Activated CD4-positive, alpha-beta memory T cell treated with anti-CD3 and anti-CD28 coated beads for 36 hours (primary cell): ENCODE data around the gene ARNT2. TPM values are rescaled to one million over a fixed set of nuclear protein-coding genes. Genes with fewer than 3 reads are reported as not detected.

Source experiments
- CTCF ChIA-PET: fragments of 350-600 bp; sonication (Branson Sonifier 250); formaldehyde crosslinking; loops from one replicate; lab custom pipeline; 2021; ENCODE audit warnings: antibody characterized with exemption, inconsistent platforms; lab: Charles Lee
- POLR2A ChIA-PET: fragments of 350-600 bp; sonication (Branson Sonifier 250); formaldehyde crosslinking; loops from one replicate; lab custom pipeline; 2021; ENCODE audit warnings: antibody characterized with exemption; lab: Charles Lee
- DNase-seq: peaks from one replicate; pipeline ENCODE4 v3.0.0-alpha.2; 2020
- H3K27ac Mint-ChIP-seq: one replicate; pipeline ENCODE4 v1.8.0; 2021; ENCODE audit warnings: mixed read lengths
- H3K27me3 Mint-ChIP-seq: one replicate; pipeline ENCODE4 v1.8.0; 2021; ENCODE audit warnings: mixed read lengths
- H3K36me3 Mint-ChIP-seq: one replicate; pipeline ENCODE4 v1.8.0; 2021; ENCODE audit warnings: mixed read lengths
- H3K4me1 Mint-ChIP-seq: one replicate; pipeline ENCODE4 v1.8.0; 2021; ENCODE audit warnings: low read depth, mixed read lengths
- H3K4me3 Mint-ChIP-seq: one replicate; pipeline ENCODE4 v1.8.0; 2021; ENCODE audit warnings: mild to moderate bottlenecking, mixed read lengths
- H3K9me3 Mint-ChIP-seq: one replicate; pipeline ENCODE4 v1.8.0; 2021; ENCODE audit warnings: mixed read lengths
- intact Hi-C: fragments of 100-400 bp; cut with micrococcal nuclease; formaldehyde crosslinking; loops from one replicate; pipeline ENCODE4 v1.15.1; 2023
- total RNA-seq, 2 experiments: library from RNA; stranded (reverse); gene quantifications; one replicate each; pipeline ENCODE4 v1.2.3, GENCODE V29; 2021

ARNT2 gene
- total RNA-seq, 2 experiments from 2014 or later = 0.10 to 0.38 TPM

DNA sequence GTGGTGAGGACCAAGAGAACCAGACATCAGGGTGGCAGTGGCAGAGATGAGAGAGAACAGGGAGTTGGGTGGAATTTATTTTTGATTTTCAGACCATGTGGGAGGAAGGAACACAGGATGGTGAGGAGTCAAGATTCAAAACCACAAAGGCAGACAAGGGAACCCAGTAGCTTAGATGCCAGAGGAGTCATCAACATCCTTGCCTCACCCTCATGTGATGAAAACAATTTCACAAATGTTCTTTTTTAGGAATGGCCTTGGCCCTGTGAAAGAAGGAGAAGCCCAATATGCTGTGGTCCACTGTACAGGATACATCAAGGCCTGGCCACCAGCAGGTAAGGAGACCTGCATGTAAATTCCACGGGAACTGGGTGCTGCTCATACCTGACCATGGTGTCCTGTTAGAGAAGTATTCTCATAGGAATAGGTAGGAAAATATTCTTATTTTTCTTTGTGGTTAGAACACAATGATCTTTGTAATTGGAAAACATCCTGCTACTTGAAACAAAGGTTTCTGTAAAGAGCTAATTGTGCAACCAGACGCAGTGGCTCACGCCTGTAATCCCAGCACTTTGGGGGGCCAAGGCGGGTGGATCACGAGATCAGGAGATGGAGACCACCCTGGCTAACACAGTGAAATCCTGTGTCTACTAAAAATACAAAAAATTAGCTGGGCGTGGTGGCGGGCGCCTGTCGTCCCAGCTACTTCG, 110.0 kb downstream of the ARNT2 start:
- Mint-ChIP-seq H3K4me1 (peaks cover 10% of the 10 kb centered on the region), H3K4me3 (no peak overlapping the region), H3K27me3 (peaks cover 2% of the 10 kb centered on the region), H3K27ac (no peak overlapping the region), H3K36me3 (no peaks in the 10 kb centered on the region), H3K9me3 (peaks cover 19% of the 10 kb centered on the region)
- CTCF ChIA-PET = no interaction called here
- POLR2A ChIA-PET = no interaction called here
- DNase-seq = no peak
- intact Hi-C loops = no loop called here

DNA sequence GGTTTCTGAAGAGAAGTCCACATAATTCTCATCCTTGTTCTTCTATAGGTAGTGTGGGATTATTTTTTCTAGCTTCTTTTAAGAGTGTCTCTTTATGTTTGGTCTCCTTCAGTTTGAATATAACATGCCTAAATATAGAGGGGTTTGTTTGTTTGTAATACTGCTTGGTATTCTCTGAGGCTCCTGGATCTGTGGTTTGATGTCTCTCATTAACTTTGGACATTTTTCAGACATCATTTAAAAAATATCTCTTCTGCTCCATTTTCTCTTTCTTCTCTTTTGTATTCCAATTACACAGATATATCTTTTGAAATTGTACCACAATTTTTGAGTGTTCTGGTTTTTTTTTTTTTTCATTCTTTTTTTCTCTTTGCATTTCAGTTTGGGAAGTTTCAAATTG, 113.1 kb downstream of the ARNT2 start:
- Mint-ChIP-seq H3K4me1 (no peaks in the 10 kb centered on the region), H3K4me3 (no peak overlapping the region), H3K9me3 (peaks cover 19% of the 10 kb centered on the region), H3K27ac (no peak overlapping the region), H3K27me3 (peaks cover 5% of the 10 kb centered on the region), H3K36me3 (no peaks in the 10 kb centered on the region)
- no peak for DNase-seq
- CTCF ChIA-PET = no interaction called here
- POLR2A ChIA-PET = no interaction called here
- intact Hi-C loops = no loop called here

DNA sequence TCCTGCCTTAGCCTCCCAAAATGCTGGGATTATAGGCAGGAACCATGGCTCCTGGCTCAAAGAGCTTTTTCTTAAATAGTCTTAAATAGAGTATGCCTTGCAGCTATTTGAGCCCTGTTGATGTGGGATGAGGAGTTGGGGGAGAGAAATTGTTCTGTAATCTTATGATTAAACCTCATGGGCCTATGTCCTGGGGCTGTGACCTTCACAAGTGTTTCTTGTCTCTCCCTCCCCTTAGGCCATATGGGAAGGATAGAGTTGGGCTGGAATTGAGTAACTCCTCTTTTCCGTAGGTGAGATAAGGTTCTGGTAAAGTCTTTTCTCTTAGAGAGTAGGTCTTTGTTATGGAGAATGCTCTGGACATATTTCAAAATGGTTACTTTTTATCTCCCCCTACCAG, 114.3 kb downstream of the ARNT2 start:
- Mint-ChIP-seq H3K27ac (no peak overlapping the region), H3K27me3 (peaks cover 8% of the 10 kb centered on the region), H3K36me3 (no peaks in the 10 kb centered on the region), H3K4me3 (no peak overlapping the region), H3K4me1 (no peaks in the 10 kb centered on the region), H3K9me3 (peaks cover 19% of the 10 kb centered on the region)
- CTCF ChIA-PET = no interaction called here
- no peak for DNase-seq
- intact Hi-C loops = no loop called here
- POLR2A ChIA-PET = no interaction called here

DNA sequence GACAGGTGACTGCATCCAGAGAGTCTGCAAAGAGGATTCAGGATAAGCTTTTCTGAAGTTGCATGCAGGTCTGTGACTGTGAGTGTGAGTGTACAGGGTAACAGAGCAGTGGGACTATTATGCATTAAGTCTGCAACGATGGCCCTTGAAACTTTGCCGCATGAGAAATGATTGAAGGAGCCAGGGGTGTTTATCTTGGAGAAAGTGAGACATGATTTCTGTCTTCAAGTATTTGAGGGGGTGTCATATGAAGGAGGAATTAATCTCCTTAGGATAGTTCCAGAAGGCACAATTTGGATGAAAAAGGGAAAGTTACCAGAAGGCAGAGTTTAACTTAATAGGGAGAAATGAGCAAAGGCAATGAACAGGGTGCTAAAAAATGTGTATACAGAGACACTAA, 119.6 kb downstream of the ARNT2 start:
- CTCF ChIA-PET = no interaction called here
- H3K27me3 Mint-ChIP-seq = peaks cover 14% of the 10 kb centered on the region
- intact Hi-C loops = no loop called here
- no peaks in the 10 kb centered on the region for H3K9me3 Mint-ChIP-seq
- no peak for DNase-seq
- H3K4me3 Mint-ChIP-seq = no peak overlapping the region
- H3K4me1 Mint-ChIP-seq = no peaks in the 10 kb centered on the region
- POLR2A ChIA-PET = no interaction called here
- H3K27ac Mint-ChIP-seq = no peak overlapping the region
- H3K36me3 Mint-ChIP-seq = no peaks in the 10 kb centered on the region

DNA sequence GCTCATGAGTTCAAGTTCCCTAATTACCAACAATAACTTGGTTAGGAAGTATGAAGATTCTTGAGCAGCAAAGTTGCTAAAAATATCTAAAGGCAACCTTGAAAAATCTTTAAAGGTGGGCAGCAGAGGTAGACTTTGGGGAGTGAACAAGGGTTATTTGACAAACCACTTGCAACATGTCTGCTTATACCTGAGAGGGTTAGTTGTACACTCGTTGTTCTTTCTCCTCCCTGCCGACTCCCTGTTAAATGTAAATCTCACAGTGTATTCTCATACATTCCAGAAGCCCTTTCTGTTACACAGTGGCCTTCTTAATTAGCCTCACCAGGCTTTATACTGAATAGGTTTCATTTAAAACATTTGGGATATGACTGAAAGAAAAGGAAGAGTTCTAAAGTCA, 121.7 kb downstream of the ARNT2 start:
- H3K4me1 Mint-ChIP-seq = no peaks in the 10 kb centered on the region
- POLR2A ChIA-PET = no interaction called here

DNA sequence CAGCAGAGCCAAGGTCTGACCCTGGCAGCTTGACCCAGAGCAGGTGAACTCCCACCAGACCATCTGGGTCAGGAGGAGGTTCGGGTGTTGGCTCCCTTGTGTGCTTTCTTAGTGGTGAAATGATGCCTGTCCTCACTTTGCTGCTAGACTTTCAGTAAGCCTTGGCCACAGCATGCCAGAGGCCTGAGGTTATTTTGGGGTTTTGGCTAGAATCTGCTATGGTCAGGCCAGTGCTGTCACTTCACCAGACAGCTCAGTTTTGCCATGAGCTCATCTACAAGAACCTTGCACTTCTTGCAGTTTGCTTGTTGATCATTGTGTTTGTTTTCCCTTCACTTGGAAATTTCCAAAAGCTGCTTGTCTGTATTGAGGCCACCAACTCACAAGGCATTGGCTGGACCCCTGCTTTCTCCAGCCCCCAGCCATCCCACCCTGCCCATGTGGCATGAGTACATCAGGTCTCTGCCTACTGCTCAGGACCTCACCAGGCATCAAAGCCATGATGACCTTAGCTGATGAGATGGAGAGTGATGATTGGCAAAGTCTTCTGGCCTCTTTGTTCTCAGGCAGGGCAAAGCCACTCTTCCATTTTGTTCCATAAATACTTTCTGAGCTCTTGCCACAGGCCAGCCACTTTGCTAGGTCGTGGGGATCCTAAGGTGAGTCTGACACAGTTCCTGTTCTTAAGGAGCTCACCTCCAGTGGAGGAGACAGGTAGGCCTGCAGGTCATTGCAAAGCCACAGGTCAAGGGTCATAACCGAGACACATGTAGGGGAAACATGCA, 122.6 kb downstream of the ARNT2 start:
- CTCF ChIA-PET = no interaction called here
- H3K4me3 Mint-ChIP-seq = no peak overlapping the region

More for the DNA sequence above, 121.7 kb downstream of the ARNT2 start:
- no peaks in the 10 kb centered on the region for H3K36me3 Mint-ChIP-seq
- peaks cover 11% of the 10 kb centered on the region for H3K27me3 Mint-ChIP-seq
- CTCF ChIA-PET = no interaction called here
- no peak for DNase-seq
- no peak overlapping the region for H3K27ac Mint-ChIP-seq
- no peak overlapping the region for H3K4me3 Mint-ChIP-seq
- no peaks in the 10 kb centered on the region for H3K9me3 Mint-ChIP-seq
- intact Hi-C loops = no loop called here

DNA sequence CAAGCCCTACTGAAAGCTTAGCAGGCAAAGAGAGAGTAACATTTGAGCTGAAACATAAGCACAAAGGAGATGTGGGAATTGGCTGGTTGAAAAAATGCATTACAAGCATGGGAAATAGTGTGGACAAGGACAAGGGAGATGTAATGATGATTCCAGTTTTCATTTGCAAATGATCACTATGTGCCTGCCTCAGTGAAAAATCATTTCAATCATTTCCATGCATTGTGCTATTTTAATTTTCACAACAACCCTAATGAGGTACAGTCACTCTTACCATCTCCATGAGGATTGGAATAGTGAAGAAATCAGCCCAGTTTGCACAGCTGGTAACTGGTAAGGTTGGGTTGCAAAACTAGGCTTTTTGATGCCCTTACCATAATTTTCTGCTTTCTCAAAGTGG, 123.2 kb downstream of the ARNT2 start:
- Mint-ChIP-seq H3K36me3 (no peaks in the 10 kb centered on the region), H3K9me3 (no peaks in the 10 kb centered on the region), H3K4me3 (no peak overlapping the region), H3K27ac (no peak overlapping the region), H3K27me3 (peaks cover 13% of the 10 kb centered on the region), H3K4me1 (no peaks in the 10 kb centered on the region)
- no peak for DNase-seq
- intact Hi-C loops = no loop called here
- CTCF ChIA-PET = no interaction called here
- POLR2A ChIA-PET = no interaction called here

More for the DNA sequence above, 122.6 kb downstream of the ARNT2 start:
- Mint-ChIP-seq H3K9me3 (no peaks in the 10 kb centered on the region), H3K36me3 (no peaks in the 10 kb centered on the region), H3K27me3 (peaks cover 14% of the 10 kb centered on the region), H3K4me1 (no peaks in the 10 kb centered on the region), H3K27ac (no peak overlapping the region)
- POLR2A ChIA-PET = no interaction called here
- DNase-seq = no peak
- intact Hi-C loops = no loop called here

DNA sequence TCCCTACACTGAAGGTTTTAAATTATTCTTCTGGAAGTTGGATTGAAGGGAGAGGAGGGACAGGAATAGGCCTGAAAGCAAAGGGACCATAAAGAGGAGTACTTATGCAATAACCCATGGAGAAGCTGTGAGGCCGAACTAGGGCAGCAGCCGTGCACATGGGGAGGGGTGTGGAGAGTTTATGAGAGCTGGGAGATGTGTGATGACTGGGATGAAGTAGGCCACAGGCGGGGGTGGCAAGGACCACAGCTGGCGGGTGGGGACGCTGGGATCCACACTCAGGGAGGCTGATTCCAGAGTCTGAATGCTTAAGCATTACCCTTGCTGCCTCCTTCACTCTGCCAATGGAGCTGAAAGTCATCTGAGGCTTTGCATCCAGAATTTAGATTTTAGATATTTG, 123.8 kb downstream of the ARNT2 start:
- Mint-ChIP-seq H3K4me3 (no peak overlapping the region), H3K27me3 (peaks cover 16% of the 10 kb centered on the region), H3K9me3 (no peaks in the 10 kb centered on the region), H3K4me1 (no peaks in the 10 kb centered on the region), H3K36me3 (no peaks in the 10 kb centered on the region), H3K27ac (no peak overlapping the region)
- no peak for DNase-seq
- intact Hi-C loops = no loop called here
- ChIA-PET CTCF (no interaction called here), POLR2A (no interaction called here)

DNA sequence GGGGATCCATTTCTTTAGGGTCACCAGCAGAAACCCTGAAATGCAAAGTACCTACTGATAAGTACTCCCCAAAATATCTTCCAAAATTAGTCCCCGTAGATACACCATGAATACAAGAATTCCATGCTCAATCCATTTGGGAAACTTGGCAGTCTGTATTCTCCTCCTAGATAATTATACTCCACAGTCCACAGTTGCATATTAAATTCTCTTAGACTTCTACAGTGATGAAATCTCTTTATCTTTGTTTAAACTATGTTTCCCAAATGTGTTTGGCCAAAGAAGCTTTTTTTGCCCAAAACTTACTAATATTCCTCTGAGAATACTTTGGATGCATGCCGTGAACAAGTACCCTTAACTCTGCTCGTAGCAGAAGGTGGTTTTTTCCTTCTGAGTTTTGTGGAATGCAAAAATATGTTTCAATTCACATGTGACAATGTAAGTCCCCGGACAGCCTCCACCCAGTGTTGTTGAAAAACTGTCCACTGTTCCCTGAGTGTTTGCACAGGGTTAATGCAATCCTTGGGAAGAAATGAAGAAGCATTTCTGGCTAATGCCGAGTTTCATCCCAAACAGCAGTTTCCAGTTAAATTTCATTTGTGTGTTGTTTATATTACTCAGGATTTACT, 126.7 kb downstream of the ARNT2 start:
- peaks cover 4% of the 10 kb centered on the region for H3K9me3 Mint-ChIP-seq
- no peak for DNase-seq
- no peak overlapping the region for H3K4me3 Mint-ChIP-seq
- CTCF ChIA-PET = no interaction called here
- POLR2A ChIA-PET = no interaction called here
- no peaks in the 10 kb centered on the region for H3K36me3 Mint-ChIP-seq
- intact Hi-C loops = no loop called here
- no peak overlapping the region for H3K27ac Mint-ChIP-seq
- H3K4me1 Mint-ChIP-seq = no peaks in the 10 kb centered on the region
- peaks cover 21% of the 10 kb centered on the region for H3K27me3 Mint-ChIP-seq

DNA sequence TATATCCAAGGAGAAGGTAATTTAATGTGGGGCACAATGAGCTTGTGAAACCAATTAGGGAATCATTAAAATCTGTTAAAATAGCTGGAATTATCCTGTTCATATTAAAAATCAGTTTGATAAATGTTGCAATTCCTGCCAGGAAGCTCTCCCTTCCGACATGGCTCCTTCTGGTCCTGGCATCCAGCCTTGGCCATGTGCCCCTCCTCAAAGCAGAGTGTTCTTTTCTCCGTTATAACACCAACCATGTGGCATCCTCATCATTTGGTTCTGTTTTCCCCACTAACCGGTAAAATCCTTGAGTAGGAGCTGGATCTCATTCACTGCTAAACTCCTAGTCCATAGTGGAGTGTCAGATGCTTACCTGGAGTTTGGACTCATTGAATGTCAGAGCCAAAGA, 127.2 kb downstream of the ARNT2 start:
- Mint-ChIP-seq H3K9me3 (peaks cover 4% of the 10 kb centered on the region), H3K27ac (no peak overlapping the region), H3K36me3 (no peaks in the 10 kb centered on the region), H3K4me1 (no peaks in the 10 kb centered on the region), H3K4me3 (no peak overlapping the region), H3K27me3 (peaks cover 22% of the 10 kb centered on the region)
- intact Hi-C loops = no loop called here
- ChIA-PET CTCF (no interaction called here), POLR2A (no interaction called here)
- no peak for DNase-seq

DNA sequence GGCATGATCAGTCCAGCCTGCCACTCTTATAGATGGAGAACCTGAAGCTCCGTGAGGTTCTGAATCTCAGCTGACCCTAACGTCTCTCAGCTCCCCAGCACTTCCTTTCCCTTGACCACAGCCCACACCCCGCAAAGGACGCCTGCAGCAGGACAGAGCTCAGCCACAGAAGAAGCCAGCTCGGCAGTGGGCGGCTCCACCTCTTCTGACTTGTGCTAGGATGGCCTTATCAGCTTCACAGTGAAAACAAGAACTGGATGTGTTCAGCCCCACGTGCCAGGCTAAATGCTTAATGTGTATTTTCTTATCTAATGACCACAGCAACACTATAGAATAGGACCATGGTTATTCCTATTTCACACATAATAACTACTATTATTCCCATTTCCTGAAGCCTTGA, 127.6 kb downstream of the ARNT2 start:
- no peaks in the 10 kb centered on the region for H3K36me3 Mint-ChIP-seq
- DNase-seq = no peak
- ChIA-PET CTCF (no interaction called here), POLR2A (no interaction called here)
- H3K27me3 Mint-ChIP-seq = peaks cover 20% of the 10 kb centered on the region
- intact Hi-C loops = no loop called here
- H3K4me3 Mint-ChIP-seq = no peak overlapping the region
- H3K27ac Mint-ChIP-seq = no peak overlapping the region
- H3K4me1 Mint-ChIP-seq = no peaks in the 10 kb centered on the region
- H3K9me3 Mint-ChIP-seq = peaks cover 4% of the 10 kb centered on the region

DNA sequence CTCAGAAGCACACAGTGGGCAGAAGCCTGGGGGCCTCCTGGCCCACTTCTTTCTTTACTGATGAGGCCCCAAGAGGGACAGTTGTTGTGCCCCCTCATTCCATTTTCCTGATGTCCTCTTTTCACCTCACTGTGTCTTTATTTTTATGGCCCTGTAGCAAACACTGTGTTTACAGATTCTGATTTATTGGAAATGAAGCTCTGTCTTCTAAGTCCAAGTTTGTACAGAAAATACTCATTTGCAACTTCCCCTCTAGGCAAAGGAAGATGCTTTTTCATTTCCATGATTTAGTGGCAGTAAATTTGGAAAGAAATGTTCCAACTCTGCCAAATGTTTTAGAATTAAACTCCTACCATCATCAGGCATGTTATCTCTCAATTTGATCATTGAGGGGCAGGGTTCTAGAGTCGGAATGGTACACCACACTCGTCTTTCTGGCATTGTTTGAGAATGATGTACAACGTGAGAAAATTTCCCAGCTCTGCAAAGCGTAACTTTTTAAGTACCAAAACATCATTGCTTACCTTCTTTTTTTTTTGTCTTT, 129.7 kb downstream of the ARNT2 start:
- Mint-ChIP-seq H3K36me3 (no peaks in the 10 kb centered on the region), H3K4me1 (no peaks in the 10 kb centered on the region), H3K27me3 (peaks cover 17% of the 10 kb centered on the region), H3K4me3 (no peak overlapping the region), H3K27ac (no peak overlapping the region), H3K9me3 (peaks cover 4% of the 10 kb centered on the region)
- intact Hi-C loops = no loop called here
- CTCF ChIA-PET = no interaction called here
- no peak for DNase-seq
- POLR2A ChIA-PET = no interaction called here
